H9 (cell line): Measurements from ENCODE around the gene COA8. TPM values are rescaled to one million over a fixed set of nuclear protein-coding genes. Genes with fewer than 3 reads are reported as not detected.

Experiments used
- DNase-seq: peaks from one replicate; pipeline ENCODE4 v3.0.0-alpha.2; 2017
- H2AFZ ChIP-seq: one replicate; pipeline ENCODE4 v1.6.1; 2013; ENCODE audit warnings: mild to moderate bottlenecking, low read length, control low read depth, moderate library complexity
- H2AK5ac ChIP-seq: 2 replicates; pipeline ENCODE4 v1.6.1; 2013; ENCODE audit warnings: low read length, control low read depth, mixed read lengths; ENCODE audit not compliant: insufficient read length
- H2BK120ac ChIP-seq: one replicate; pipeline ENCODE4 v1.6.1; 2013; ENCODE audit warnings: low read depth, mild to moderate bottlenecking, low read length, control low read depth, inconsistent platforms; ENCODE audit not compliant: poor library complexity, severe bottlenecking
- H2BK12ac ChIP-seq: 2 replicates; pipeline ENCODE4 v1.6.1; 2013; ENCODE audit warnings: low read length, control low read depth, mixed read lengths, low read depth; ENCODE audit not compliant: insufficient read length
- H2BK15ac ChIP-seq: 2 replicates; pipeline ENCODE4 v1.6.1; 2013; ENCODE audit warnings: low read depth, low read length, control low read depth
- H2BK20ac ChIP-seq: one replicate; pipeline ENCODE4 v1.6.1; 2013; ENCODE audit warnings: low read depth, mild to moderate bottlenecking, low read length, control low read depth, inconsistent platforms; ENCODE audit not compliant: poor library complexity, severe bottlenecking
- H2BK5ac ChIP-seq: 2 replicates; pipeline ENCODE4 v1.6.1; 2013; ENCODE audit warnings: low read length, control low read depth, mixed read lengths; ENCODE audit not compliant: insufficient read length
- H3K14ac ChIP-seq: 2 replicates; pipeline ENCODE4 v1.6.1; 2013; ENCODE audit warnings: low read length, control low read depth; ENCODE audit not compliant: insufficient read depth
- H3K18ac ChIP-seq: 2 replicates; pipeline ENCODE4 v1.6.1; 2013; ENCODE audit warnings: low read depth, mild to moderate bottlenecking, mixed read lengths, low read length, control low read depth; ENCODE audit not compliant: insufficient read length
- H3K23ac ChIP-seq: 2 replicates; pipeline ENCODE4 v1.6.1; 2013; ENCODE audit warnings: low read length, control low read depth, mixed read lengths, low read depth; ENCODE audit not compliant: insufficient read length
- H3K23me2 ChIP-seq: 2 replicates; pipeline ENCODE4 v1.6.1; 2013; ENCODE audit warnings: low read depth, mild to moderate bottlenecking, mixed read lengths, low read length, control low read depth; ENCODE audit not compliant: insufficient read length, poor library complexity, severe bottlenecking
- H3K27ac ChIP-seq: 2 replicates; pipeline ENCODE4 v1.5.1; 2013; ENCODE audit warnings: low read length, control low read depth, mixed read lengths, low read depth; ENCODE audit not compliant: insufficient read length
- H3K27me3 ChIP-seq: 2 replicates; pipeline ENCODE4 v1.6.1; 2013; ENCODE audit warnings: low read length, control low read depth, inconsistent platforms; ENCODE audit not compliant: insufficient read depth
- H3K4ac ChIP-seq: 2 replicates; pipeline ENCODE4 v1.6.1; 2013; ENCODE audit warnings: low read depth, mild to moderate bottlenecking, control low read depth, inconsistent platforms, low read length, moderate library complexity
- H3K4me1 ChIP-seq: 2 replicates; pipeline ENCODE4 v1.6.1; 2013; ENCODE audit warnings: low read length, control low read depth, inconsistent platforms; ENCODE audit not compliant: insufficient read depth
- H3K4me2 ChIP-seq: 2 replicates; pipeline ENCODE4 v1.6.1; 2013; ENCODE audit warnings: low read length, control low read depth, mixed read lengths; ENCODE audit not compliant: insufficient read length, insufficient read depth
- H3K56ac ChIP-seq: 2 replicates; pipeline ENCODE4 v1.6.1; 2013; ENCODE audit warnings: low read depth, mild to moderate bottlenecking, mixed read lengths, low read length, control low read depth; ENCODE audit not compliant: insufficient read length
- H3K79me1 ChIP-seq: 2 replicates; pipeline ENCODE4 v1.6.1; 2013; ENCODE audit warnings: low read depth, mild to moderate bottlenecking, moderate library complexity, low read length, control low read depth, inconsistent platforms; ENCODE audit not compliant: insufficient read depth, poor library complexity, severe bottlenecking
- H3K79me2 ChIP-seq: 2 replicates; pipeline ENCODE4 v1.6.1; 2013; ENCODE audit warnings: low read length, control low read depth, inconsistent platforms; ENCODE audit not compliant: insufficient read depth
- H3K9ac ChIP-seq: 2 replicates; pipeline ENCODE4 v1.6.1; 2013; ENCODE audit warnings: low read length, control low read depth, mixed read lengths; ENCODE audit not compliant: insufficient read length; ENCODE audit errors: extremely low read depth
- H3K9me3 ChIP-seq: one replicate; pipeline ENCODE4 v1.6.1; 2013; ENCODE audit warnings: low read depth, low read length, inconsistent platforms; ENCODE audit not compliant: control insufficient read depth
- H3T11ph ChIP-seq: one replicate; pipeline ENCODE4 v1.6.1; 2013; ENCODE audit warnings: mild to moderate bottlenecking, low read length, control low read depth, inconsistent platforms
- H4K20me1 ChIP-seq: one replicate; pipeline ENCODE4 v1.6.1; 2013; ENCODE audit not compliant: control insufficient read depth, insufficient read length, insufficient read depth
- H4K5ac ChIP-seq: 2 replicates; pipeline ENCODE4 v1.6.1; 2013; ENCODE audit warnings: low read depth, mild to moderate bottlenecking, mixed read lengths, low read length, control low read depth; ENCODE audit not compliant: insufficient read length
- H4K8ac ChIP-seq: replicated peaks from 2 replicates; pipeline ENCODE4 v1.6.1; 2013; ENCODE audit warnings: low read length, control low read depth, mixed read lengths, low read depth; ENCODE audit not compliant: insufficient read length
- H4K91ac ChIP-seq: 2 replicates; pipeline ENCODE4 v1.6.1; 2013; ENCODE audit warnings: low read depth, mild to moderate bottlenecking, moderate library complexity, mixed read lengths, low read length, control low read depth; ENCODE audit not compliant: insufficient read length
- H3K27ac Mint-ChIP-seq, 3 experiments: 2 replicates in 2 of 3; 3 replicates in 1 of 3; pipeline ENCODE4 v1.8.0; 2020 to 2021; ENCODE audit warnings: mixed read lengths in 3 of 3, mild to moderate bottlenecking in 1 of 3, moderate library complexity in 1 of 3
- H3K27me3 Mint-ChIP-seq: 2 replicates; pipeline ENCODE4 v1.8.0; 2021; ENCODE audit warnings: low read depth, mild to moderate bottlenecking, moderate library complexity, mixed read lengths
- H3K36me3 Mint-ChIP-seq, 3 experiments: 2 replicates in 2 of 3; 3 replicates in 1 of 3; pipeline ENCODE4 v1.8.0; 2020 to 2021; ENCODE audit warnings: low read depth in 3 of 3, mixed read lengths in 3 of 3; ENCODE audit not compliant: insufficient read depth in 1 of 3
- H3K4me1 Mint-ChIP-seq, 2 experiments: 2 replicates each; pipeline ENCODE4 v1.8.0; 2020; ENCODE audit warnings: mixed read lengths in 2 of 2
- H3K4me3 Mint-ChIP-seq, 2 experiments: 2 replicates in 1 of 2; 3 replicates in 1 of 2; pipeline ENCODE4 v1.8.0; 2020 to 2021; ENCODE audit warnings: mild to moderate bottlenecking in 2 of 2, mixed read lengths in 2 of 2, moderate library complexity in 1 of 2
- H3K9me3 Mint-ChIP-seq, 2 experiments: 2 replicates in 1 of 2; 3 replicates in 1 of 2; pipeline ENCODE4 v1.8.0; 2020; ENCODE audit warnings: mild to moderate bottlenecking in 2 of 2, mixed read lengths in 2 of 2, moderate library complexity in 1 of 2
- WGBS: extraction: QIAGEN DNeasy Blood & Tissue Kit; methylation state at CpG from one replicate; pipeline ENCODE4 v1.1.7; 2013; ENCODE audit warnings: missing lambda C conversion rate, low lambda C conversion rate, mixed read lengths; ENCODE audit not compliant: insufficient read length; ENCODE audit errors: extremely low coverage; 5-methylcytosine and 5-hydroxymethylcytosine counted together
- total RNA-seq: library from RNA; stranded (reverse); gene quantifications from 2 replicates; pipeline ENCODE4 v1.2.1, GENCODE V29; 2021
- TF ChIP-seq, protein P1 (sequence below): fragments of 200-600 bp; sonication (generic); conservative IDR thresholded peaks from 3 replicates; pipeline ENCODE4 v1.8.0; 2021; ENCODE audit warnings: antibody characterized with exemption, mild to moderate bottlenecking

The COA8 gene
- total RNA-seq, 1 experiment from 2014 or later: 45.5 TPM

DNA sequence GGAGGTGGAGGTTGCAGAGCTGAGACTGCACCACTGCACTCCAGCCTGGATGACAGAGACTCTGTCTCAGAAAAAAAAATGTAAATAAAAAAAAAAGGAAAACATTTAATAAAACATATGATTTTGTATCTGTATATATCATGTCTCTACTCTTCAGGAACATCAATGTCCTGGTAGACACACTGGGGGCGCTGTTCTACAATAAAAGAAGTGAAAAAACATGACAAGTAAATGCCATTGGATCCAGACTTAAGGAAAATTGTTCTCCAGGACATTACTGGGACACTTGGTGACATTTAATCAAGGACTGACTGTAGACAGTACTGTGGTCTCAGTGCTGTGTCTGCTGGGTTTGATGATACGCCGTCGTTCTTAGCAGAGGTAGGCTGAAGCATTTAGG is 50.8 kb downstream of the COA8 start:
- no peak overlapping the region for H3K4me2 ChIP-seq
- no CpG with 5 or more reads among the region's 4 CpGs for WGBS
- no peak overlapping the region for H4K91ac ChIP-seq
- peaks cover 15% of the 10 kb centered on the region for H3K27me3 Mint-ChIP-seq
- no peaks in the 10 kb centered on the region for H3K23me2 ChIP-seq
- no peak overlapping the region for H4K5ac ChIP-seq
- TF ChIP-seq, protein P1, sequence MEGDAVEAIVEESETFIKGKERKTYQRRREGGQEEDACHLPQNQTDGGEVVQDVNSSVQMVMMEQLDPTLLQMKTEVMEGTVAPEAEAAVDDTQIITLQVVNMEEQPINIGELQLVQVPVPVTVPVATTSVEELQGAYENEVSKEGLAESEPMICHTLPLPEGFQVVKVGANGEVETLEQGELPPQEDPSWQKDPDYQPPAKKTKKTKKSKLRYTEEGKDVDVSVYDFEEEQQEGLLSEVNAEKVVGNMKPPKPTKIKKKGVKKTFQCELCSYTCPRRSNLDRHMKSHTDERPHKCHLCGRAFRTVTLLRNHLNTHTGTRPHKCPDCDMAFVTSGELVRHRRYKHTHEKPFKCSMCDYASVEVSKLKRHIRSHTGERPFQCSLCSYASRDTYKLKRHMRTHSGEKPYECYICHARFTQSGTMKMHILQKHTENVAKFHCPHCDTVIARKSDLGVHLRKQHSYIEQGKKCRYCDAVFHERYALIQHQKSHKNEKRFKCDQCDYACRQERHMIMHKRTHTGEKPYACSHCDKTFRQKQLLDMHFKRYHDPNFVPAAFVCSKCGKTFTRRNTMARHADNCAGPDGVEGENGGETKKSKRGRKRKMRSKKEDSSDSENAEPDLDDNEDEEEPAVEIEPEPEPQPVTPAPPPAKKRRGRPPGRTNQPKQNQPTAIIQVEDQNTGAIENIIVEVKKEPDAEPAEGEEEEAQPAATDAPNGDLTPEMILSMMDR: no peak
- no peak overlapping the region for H3K14ac ChIP-seq
- peaks cover 9 to 11% (median 11%) of the 10 kb centered on the region in 3 experiments for H3K36me3 Mint-ChIP-seq
- H2BK15ac ChIP-seq: no peak overlapping the region
- no peak overlapping the region for H3K27ac Mint-ChIP-seq
- no peak overlapping the region for H2BK20ac ChIP-seq
- no peaks in the 10 kb centered on the region for H3K27me3 ChIP-seq
- no peak overlapping the region for H2AK5ac ChIP-seq
- H2BK120ac ChIP-seq: no peak overlapping the region
- no peak overlapping the region for H3K18ac ChIP-seq
- H3K4me1 ChIP-seq: no peaks in the 10 kb centered on the region
- H2BK12ac ChIP-seq: no peak overlapping the region
- no peak overlapping the region for H3K56ac ChIP-seq
- H3K9me3 Mint-ChIP-seq: peaks cover 19 to 21% of the 10 kb centered on the region in 2 experiments
- H3K23ac ChIP-seq: no peak overlapping the region
- H3K9ac ChIP-seq: no peak overlapping the region
- no peak overlapping the region for H3K27ac ChIP-seq
- no peaks in the 10 kb centered on the region for H3K79me2 ChIP-seq
- no peak overlapping the region for H3K4ac ChIP-seq
- H2BK5ac ChIP-seq: no peak overlapping the region
- peaks cover 8% of the 10 kb centered on the region for H3K9me3 ChIP-seq
- H3K4me1 Mint-ChIP-seq: no peaks in the 10 kb centered on the region
- H2AFZ ChIP-seq: no peak overlapping the region
- H3K79me1 ChIP-seq: no peaks in the 10 kb centered on the region
- DNase-seq: no peak
- H4K20me1 ChIP-seq: no peaks in the 10 kb centered on the region
- no peak overlapping the region for H4K8ac ChIP-seq
- no peak overlapping the region for H3K4me3 Mint-ChIP-seq
- H3T11ph ChIP-seq: no peak overlapping the region
